Prostate gland (tissue), 2 donors: ENCODE results near the gene AADACL4.

ENCODE experiments used
- POLR2A ChIP-seq: fragments of 450-650 bp; IDR thresholded peaks from one replicate; pipeline ENCODE4 v1.6.1; 2016; ENCODE audit warnings: antibody characterized with exemption, mild to moderate bottlenecking
- POLR2AphosphoS5 ChIP-seq: sonication (generic); formaldehyde crosslinking; IDR thresholded peaks from one replicate; pipeline ENCODE4 v1.6.1; 2017; ENCODE audit warnings: antibody characterized with exemption
- TF ChIP-seq, protein P1 (sequence below), 4 experiments: fragments of 200-600 bp in 2 of 4; fragments of 450-650 bp in 2 of 4; sonication (generic) in 2 of 4; IDR thresholded peaks; 1 replicate in 3 of 4; 2 replicates in 1 of 4; pipeline ENCODE4 v1.5.1; 2016 to 2019; ENCODE audit warnings: antibody characterized with exemption in 4 of 4, mild to moderate bottlenecking in 2 of 4, moderate library complexity in 2 of 4

DNA sequence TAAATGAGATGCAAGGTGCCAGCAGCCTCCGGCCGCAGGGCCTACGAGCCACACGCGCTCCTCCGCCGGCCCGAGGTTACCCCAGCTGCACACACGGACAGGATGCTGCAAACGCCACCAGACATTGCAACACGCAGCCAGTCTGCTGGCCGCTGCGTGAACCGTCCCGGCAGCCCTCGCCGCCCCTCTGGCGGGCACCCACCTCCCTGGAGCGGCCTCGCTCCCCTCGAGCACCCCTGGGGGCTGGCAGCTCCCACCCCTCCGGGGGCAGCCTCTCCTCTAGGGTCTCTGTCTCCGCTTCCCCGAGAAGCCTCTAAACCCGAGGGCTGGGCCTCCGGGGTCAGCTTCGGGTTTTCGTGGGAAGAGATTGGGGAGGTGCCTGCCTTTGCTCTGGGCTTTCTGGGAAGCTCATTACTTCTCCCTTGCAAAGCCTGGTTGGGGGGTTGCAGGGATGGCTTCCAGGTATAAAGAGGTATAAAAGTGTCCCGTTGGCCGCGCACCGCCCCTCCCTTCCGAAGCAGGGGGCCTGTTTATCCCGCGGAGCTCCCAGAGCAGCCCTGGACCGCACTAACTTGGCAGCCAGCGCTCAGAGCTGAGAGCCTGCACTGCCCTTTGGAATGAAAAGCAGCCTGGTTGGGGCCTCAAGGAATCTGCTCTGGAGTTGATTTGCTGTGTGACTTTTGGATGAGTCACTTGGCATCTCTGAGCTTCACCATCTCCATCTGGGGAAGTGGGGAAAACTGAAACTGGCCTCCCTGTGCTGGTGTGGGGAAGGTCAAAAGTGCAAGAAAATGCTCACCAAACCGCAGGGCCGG lies 47.7 kb upstream of the AADACL4 start:
- TF ChIP-seq POLR2A: peak; percentile 68
- TF ChIP-seq, protein P1, sequence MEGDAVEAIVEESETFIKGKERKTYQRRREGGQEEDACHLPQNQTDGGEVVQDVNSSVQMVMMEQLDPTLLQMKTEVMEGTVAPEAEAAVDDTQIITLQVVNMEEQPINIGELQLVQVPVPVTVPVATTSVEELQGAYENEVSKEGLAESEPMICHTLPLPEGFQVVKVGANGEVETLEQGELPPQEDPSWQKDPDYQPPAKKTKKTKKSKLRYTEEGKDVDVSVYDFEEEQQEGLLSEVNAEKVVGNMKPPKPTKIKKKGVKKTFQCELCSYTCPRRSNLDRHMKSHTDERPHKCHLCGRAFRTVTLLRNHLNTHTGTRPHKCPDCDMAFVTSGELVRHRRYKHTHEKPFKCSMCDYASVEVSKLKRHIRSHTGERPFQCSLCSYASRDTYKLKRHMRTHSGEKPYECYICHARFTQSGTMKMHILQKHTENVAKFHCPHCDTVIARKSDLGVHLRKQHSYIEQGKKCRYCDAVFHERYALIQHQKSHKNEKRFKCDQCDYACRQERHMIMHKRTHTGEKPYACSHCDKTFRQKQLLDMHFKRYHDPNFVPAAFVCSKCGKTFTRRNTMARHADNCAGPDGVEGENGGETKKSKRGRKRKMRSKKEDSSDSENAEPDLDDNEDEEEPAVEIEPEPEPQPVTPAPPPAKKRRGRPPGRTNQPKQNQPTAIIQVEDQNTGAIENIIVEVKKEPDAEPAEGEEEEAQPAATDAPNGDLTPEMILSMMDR (IDR thresholded peaks at IDR 0.05): no peak
- TF ChIP-seq POLR2AphosphoS5: peak; percentile 79
